Measurements from ENCODE around the gene SLC37A3.

The SLC37A3 gene

GRCh38 chr7:140400381-140400780, 2.1 kb upstream of the SLC37A3 start:
- no peak for FAIRE-seq

- no peak for FAIRE-seq
Measured at GRCh38 chr7:140398821-140399220, 491 bp upstream of the SLC37A3 start.

DNA sequence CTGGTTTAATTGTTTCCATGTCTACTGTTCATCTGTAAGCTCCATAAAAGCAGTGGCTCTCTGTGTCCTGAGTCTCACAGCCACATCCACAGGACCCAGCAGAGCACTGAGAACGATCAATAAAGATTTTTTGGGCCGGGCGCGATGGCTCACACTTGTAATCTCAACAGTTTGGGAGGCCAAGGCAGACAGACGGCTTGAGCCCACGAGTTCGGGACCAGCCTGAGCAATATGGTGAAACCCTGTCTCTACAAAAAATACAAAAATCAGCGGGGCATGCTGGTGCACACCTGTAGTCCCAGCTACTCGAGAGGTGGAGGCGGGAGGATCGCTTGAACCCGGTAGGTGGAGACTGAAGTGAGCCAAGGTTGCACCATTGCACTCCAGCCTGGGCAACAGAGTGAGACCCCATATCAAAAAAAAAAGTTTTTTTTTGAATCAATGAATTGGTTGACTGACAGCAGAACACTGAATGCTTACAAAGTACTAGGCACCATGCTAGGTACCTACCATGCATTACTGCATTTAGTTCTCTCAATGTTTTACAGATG, 4.5 kb downstream of the SLC37A3 start:
- no peak for FAIRE-seq

GRCh38 chr7:140391634-140392033, 6.7 kb downstream of the SLC37A3 start:
- FAIRE-seq: no peak

- FAIRE-seq: no peak
Measured at GRCh38 chr7:140390466-140391190, 7.7 kb downstream of the SLC37A3 start.

DNA sequence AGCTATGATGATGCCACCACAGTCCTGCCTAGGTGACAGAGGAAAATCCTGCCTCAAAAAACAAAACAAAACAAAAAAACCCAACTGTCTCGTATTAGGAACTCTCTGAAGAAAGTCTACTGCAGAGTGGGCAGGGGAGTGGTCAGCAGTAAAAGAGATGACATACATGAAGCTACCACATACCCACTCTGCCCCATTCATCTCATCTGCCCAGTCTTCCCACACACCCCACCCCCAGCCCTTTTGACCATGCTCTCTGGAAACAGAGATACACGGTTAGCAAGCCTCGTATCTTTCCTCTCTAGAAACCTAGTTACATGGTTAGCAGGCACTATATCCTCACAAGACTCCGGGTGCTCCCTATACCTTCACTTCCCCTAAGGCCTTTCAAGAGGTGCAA, 8.3 kb downstream of the SLC37A3 start:
- FAIRE-seq: no peak

- no peak for FAIRE-seq
Measured at GRCh38 chr7:140389445-140389844, 8.9 kb downstream of the SLC37A3 start.

GRCh38 chr7:140384894-140385545, 13.3 kb downstream of the SLC37A3 start:
- no peak for FAIRE-seq

DNA sequence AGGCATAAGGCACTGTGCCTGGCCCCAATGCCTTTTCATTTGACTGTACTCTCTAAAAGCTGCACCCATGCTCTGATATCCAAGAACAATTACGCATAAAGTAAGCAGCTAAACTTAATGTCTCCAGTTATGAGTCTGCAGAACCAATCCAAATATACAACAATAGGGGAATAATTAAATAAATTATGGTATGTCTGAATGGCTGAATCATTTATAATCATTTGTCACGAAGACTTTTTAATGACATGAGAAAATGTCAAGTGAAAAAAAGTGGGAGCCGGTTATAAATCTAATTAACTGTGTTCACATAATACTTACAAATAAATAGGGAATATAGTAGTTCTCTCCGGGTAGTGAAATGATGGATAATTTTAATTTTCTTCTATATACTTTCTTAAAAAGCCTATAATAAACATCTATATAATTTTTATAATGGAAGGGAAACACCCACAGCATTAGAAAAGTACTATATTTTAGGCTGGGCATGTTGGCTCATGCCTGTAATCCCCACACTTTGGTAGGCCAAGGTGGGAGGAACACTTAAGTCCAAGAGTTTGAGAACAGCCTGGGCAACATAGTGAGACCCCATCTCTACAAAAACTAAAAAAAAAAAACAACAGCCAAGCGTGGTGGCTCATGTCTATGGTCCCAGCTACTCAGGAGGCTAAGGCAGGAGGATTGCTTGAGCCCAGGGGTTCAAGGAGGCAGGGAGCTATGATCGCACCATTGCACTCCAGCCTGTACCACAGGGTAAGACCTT, 14.2 kb downstream of the SLC37A3 start:
- no peak for FAIRE-seq

GRCh38 chr7:140375892-140376730, 22.2 kb downstream of the SLC37A3 start:
- FAIRE-seq: no peak

- no peak for FAIRE-seq
Measured at GRCh38 chr7:140375323-140375722, 23.0 kb downstream of the SLC37A3 start.

DNA sequence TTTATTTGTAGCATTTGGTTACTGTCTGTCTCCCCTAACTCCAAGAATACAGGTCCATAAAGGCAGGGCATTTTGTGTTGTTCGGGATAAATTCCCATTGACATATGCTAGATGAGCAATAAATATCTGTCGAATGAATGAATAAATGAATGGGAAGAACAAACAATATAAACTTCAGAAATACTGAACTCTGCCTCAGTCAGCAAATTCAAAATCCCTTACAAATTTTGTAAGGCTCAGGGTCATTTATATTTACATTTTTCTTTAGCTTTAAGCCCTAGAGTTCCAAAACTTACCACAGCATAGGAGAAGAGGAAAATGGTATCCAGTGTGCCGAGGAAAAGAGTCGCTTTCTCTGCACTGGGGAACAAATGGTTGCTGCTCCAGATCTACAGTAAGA, 29.0 kb downstream of the SLC37A3 start:
- no peak for FAIRE-seq

GRCh38 chr7:140367528-140367927, 30.8 kb downstream of the SLC37A3 start:
- FAIRE-seq: no peak

- FAIRE-seq: no peak
Measured at GRCh38 chr7:140364819-140365218, 33.5 kb downstream of the SLC37A3 start.

DNA sequence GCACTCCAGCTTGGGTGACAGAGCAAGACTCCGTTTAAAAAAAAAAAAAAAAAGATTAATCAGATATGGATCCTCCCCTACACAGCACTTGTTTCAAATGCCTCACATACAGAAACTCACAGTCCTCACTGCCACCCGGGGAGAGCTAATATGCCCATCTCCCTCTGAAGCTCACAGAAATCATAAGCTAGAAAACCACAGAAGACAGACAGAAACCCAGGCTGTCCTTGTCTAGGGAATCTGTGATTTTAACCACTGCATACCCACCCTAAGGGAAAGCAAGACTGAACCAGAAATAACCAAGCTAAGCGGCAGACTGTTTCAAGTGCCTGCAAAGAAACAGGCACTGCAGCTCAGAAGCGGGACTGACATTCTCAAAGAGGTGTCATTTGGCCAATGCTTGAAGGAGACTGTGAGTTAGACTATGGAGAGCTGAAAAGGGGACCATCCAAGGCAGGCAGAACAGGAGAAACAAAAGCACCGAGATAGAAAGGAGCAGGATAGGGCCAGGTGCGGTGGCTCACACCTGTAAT, 37.6 kb downstream of the SLC37A3 start:
- no peak for FAIRE-seq

- FAIRE-seq: no peak
Measured at GRCh38 chr7:140358412-140359051, 39.8 kb downstream of the SLC37A3 start.

- no peak for FAIRE-seq
Measured at GRCh38 chr7:140358024-140358411, 40.3 kb downstream of the SLC37A3 start.

GRCh38 chr7:140350056-140350455, 48.3 kb downstream of the SLC37A3 start:
- FAIRE-seq: no peak

DNA sequence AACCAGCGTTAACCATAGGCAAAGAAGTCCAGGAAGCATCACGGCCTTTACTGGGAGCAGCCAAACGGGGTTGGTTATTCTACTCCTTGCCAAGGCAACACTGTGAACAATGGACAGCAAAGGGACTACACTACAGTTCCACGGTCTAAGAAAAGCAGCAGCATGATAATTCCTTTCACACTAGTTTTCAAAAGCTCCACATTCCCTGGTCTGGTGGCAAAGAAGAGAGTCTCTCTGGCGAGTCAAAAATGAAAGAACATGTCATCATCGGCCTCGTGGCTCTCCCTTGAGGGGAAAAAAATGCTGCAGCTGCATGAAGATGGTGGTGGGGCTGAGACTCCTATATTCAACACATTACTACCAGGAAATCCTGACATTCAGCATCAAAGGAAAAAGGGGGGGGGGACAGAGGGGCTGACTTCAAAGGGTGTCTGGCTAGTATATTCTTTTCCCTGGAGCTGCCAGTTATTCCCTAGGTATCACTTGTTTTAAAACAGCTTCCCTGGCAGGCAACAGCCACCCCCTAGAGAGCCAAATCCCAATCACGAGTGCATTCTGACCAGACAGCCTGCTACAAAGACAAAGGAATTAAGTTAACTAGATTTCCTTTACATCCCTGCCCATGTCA, 49.1 kb downstream of the SLC37A3 start:
- no peak for FAIRE-seq

DNA sequence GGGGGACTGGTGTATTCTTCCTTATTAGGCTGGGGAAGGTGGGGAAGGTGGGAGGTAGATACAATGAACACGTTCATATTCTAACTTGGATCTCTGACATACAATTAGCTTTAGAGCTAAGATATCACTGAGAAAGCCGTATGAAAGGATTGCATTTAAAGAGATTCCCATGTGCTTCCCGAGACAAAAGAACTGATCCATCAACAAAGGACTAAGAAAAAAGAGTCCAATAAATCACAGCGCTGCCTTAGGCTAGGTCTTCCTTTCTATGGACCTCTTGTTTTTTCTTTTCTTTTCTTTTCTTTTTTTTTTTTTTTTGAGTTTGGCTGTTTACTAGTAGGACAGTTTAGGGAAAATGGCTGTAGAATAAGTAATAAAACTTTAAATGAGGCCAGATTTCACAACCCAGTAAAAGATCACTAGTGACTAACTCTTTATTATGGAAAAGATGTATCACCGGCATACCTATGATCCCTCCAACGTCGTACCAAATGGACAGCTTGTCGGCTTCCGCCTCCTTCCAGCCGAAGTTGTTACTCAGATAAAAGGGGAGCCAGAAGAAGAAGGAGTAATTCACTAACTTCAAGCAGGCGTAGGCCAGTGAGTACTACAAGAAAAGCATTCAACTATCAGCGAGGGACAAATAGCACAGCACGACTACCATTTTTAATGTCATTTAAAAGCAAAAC, 50.0 kb downstream of the SLC37A3 start:
- FAIRE-seq: no peak

- FAIRE-seq: no peak
Measured at GRCh38 chr7:140347218-140347617, 51.1 kb downstream of the SLC37A3 start.
